ENCODE measurements around the gene PCDHA1. TPM values are rescaled to one million over a fixed set of nuclear protein-coding genes. Genes with fewer than 3 reads are reported as not detected.

The PCDHA1 gene
- total RNA-seq, 1 experiment from 2014 or later, result not detected

- DNase-seq (ENCODE audit: low read depth, low spot score), result no peak
- ChIA-PET CTCF (no interaction called here), POLR2A (no interaction called here)
- intact Hi-C loops (cut with micrococcal nuclease; ENCODE audit: unreplicated experiment), result no loop called here
- Histone ChIP-seq H3K4me1 (ENCODE audit: control insufficient read depth, insufficient read depth, low read length) (no peaks in the 10 kb centered on the region), H3K27ac (ENCODE audit: low read length) (no peak overlapping the region), H3K36me3 (ENCODE audit: control insufficient read depth, insufficient read depth, low read length) (no peaks in the 10 kb centered on the region), H3K4me3 (ENCODE audit: low read depth in 2 of 2, low read length in 2 of 2) (no peak overlapping the region), H3K27me3 (ENCODE audit: control insufficient read depth, insufficient read depth, low read length) (no peaks in the 10 kb centered on the region), H3K9me3 (ENCODE audit: control insufficient read depth, insufficient read depth, low read depth, low read length) (peaks cover 43% of the 10 kb centered on the region)
- BruUV-seq (replicated peaks), result no TSS peak
- TF ChIP-seq TCF7L2 (IDR thresholded peaks at IDR 0.05; ENCODE audit: low read depth, low read length) (no peak), SIN3A (IDR thresholded peaks at IDR 0.05; ENCODE audit: borderline replicate concordance, insufficient read depth, low read depth, low read length) (no peak), POLR2AphosphoS5 (IDR thresholded peaks at IDR 0.05; ENCODE audit: low read depth, low read length) (no peak), CTCF (IDR thresholded peaks at IDR 0.05) (no peak), REST (IDR thresholded peaks at IDR 0.05; ENCODE audit: insufficient read depth in 1 of 2, low read depth in 2 of 2, low read length in 1 of 2) (no peak)
- no peak for ATAC-seq
- in situ Hi-C loops (cut with HindIII; ENCODE audit: low pct_unique_long_range_greater_than_20kb, low sequenced_read_pairs), result no loop called here
Observed at GRCh38 chr5:140796718-140797095, 10.8 kb downstream of the PCDHA1 start.

GRCh38 chr5:140800816-140801493 is 15.0 kb downstream of the PCDHA1 start, which contains the start of gene PCDHA3:
Gene PCDHA3, plus strand, starts transcription at chr5:140801057.
- Histone ChIP-seq H3K27me3 (ENCODE audit: control insufficient read depth, insufficient read depth, low read length) (no peaks in the 10 kb centered on the region), H3K27ac (ENCODE audit: low read length) (no peak within 1 kb of the TSS), H3K4me3 (ENCODE audit: low read depth in 2 of 2, low read length in 2 of 2) (no peak within 1 kb of the TSS), H3K9me3 (ENCODE audit: control insufficient read depth, insufficient read depth, low read depth, low read length) (peaks cover 29% of the 10 kb centered on the region), H3K36me3 (ENCODE audit: control insufficient read depth, insufficient read depth, low read length) (no peaks in the 10 kb centered on the region), H3K4me1 (ENCODE audit: control insufficient read depth, insufficient read depth, low read length) (no peaks in the 10 kb centered on the region)
- ChIA-PET POLR2A (no interaction called here), CTCF (no interaction called here)
- in situ Hi-C loops (cut with HindIII; ENCODE audit: low pct_unique_long_range_greater_than_20kb, low sequenced_read_pairs) (no loop called here), intact Hi-C loops (cut with micrococcal nuclease; ENCODE audit: unreplicated experiment) (no loop called here)
- TF ChIP-seq POLR2AphosphoS5 (IDR thresholded peaks at IDR 0.05; ENCODE audit: low read depth, low read length) (no peak), TCF7L2 (IDR thresholded peaks at IDR 0.05; ENCODE audit: low read depth, low read length) (no peak), SIN3A (IDR thresholded peaks at IDR 0.05; ENCODE audit: borderline replicate concordance, insufficient read depth, low read depth, low read length) (no peak), REST (IDR thresholded peaks at IDR 0.05; ENCODE audit: insufficient read depth in 1 of 2, low read depth in 2 of 2, low read length in 1 of 2) (no peak), CTCF (IDR thresholded peaks at IDR 0.05) (no peak; the same call in 1 of the 2 replicates)
- ATAC-seq (no peak), DNase-seq (ENCODE audit: low read depth, low spot score) (no peak)
- no TSS peak for BruUV-seq (replicated peaks)
